GM12864 (cell line): ENCODE measurements around the gene KIF3C.

ENCODE experiments used
- DNase-seq: peaks from one replicate; pipeline ENCODE4 v3.0.0-alpha.2; 2011; ENCODE audit warnings: low read depth
- H3K4me3 ChIP-seq: 2 replicates; pipeline ENCODE4 v1.5.1; 2011; ENCODE audit warnings: mild to moderate bottlenecking, low read depth, low read length, control low read depth
- CTCF ChIP-seq: IDR thresholded peaks from 2 replicates; pipeline ENCODE4 v1.5.1; 2011; ENCODE audit warnings: low read depth, mild to moderate bottlenecking, moderate library complexity, low read length, control low read depth, inconsistent platforms; ENCODE audit errors: missing control alignments

KIF3C gene

DNA sequence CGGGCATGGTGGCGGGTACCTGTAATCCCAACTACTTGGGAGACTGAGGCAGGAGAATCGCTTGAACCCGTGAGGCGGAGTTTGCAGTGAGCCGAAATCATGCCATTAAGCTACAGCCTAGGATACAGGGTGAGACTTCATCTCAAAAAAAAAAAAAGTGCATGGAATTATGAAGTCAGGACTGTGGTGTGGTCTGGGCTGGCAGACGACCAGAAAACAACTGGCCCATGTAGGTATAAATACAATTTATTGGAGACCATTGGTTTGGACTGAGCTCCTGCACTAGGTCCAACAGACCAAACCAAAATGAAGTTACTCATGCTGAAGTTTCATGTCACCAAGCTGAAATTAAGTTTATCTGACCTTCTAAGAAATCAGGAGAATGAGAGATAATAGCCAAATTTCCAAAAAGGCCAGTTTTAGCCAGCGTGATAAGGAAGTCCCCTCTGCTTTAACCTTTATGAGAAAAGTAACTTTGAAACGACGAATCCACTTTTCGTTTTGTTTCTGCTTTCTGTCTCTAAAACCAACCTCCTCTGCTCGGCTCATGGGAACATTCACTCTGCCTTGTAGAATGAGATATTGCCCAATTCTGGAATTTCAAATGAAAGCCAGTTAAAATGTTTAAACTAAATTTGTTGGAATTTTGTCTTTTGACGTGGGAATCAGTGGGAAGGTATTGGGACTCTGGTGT, 33.9 kb upstream of the KIF3C start:
- no peak for TF ChIP-seq CTCF
- H3K4me3 ChIP-seq, result no peak overlapping the region
- DNase-seq, result no peak

GRCh38 chr2:26013668-26014067, 31.4 kb upstream of the KIF3C start:
- no peak for TF ChIP-seq CTCF
- DNase-seq, result no peak

GRCh38 chr2:26011990-26012856, 29.9 kb upstream of the KIF3C start:
- DNase-seq, result no peak
- no peak overlapping the region for H3K4me3 ChIP-seq
- no peak for TF ChIP-seq CTCF

More at GRCh38 chr2:26013668-26014067, 31.4 kb upstream of the KIF3C start:
- no peak overlapping the region for H3K4me3 ChIP-seq

- H3K4me3 ChIP-seq, result no peak overlapping the region
Observed at GRCh38 chr2:26011609-26011989, 29.3 kb upstream of the KIF3C start.

DNA sequence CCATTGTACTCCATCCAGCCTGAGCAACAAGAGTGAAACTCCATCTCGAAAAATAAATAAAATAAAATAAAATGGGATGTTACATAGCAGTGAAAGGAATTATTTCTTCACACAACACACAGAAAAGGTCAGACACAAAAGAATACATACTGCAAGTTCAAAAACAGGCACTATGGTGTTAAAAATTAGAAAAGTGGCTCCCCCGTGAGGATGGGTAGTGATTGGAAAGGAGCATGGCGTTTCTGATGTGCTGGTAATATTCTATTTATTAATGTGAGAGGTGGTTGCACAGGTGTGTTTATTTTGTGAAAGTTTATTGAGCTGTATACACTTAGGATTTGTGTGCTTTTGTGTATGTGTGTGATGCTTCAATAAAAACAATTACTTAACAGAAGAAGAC, 28.6 kb upstream of the KIF3C start:
- TF ChIP-seq CTCF, result no peak

More at GRCh38 chr2:26011609-26011989, 29.3 kb upstream of the KIF3C start:
- TF ChIP-seq CTCF, result no peak
- DNase-seq, result no peak

GRCh38 chr2:26009567-26009963, 27.3 kb upstream of the KIF3C start:
- DNase-seq, result no peak
- H3K4me3 ChIP-seq, result no peak overlapping the region

More for the DNA sequence above, 28.6 kb upstream of the KIF3C start:
- no peak overlapping the region for H3K4me3 ChIP-seq
- DNase-seq, result no peak

More at GRCh38 chr2:26009567-26009963, 27.3 kb upstream of the KIF3C start:
- no peak for TF ChIP-seq CTCF
